A549 (cell line): ENCODE measurements around the gene TAT. TPM values are rescaled to one million over a fixed set of nuclear protein-coding genes. Genes with fewer than 3 reads are reported as not detected.

Experiments used
- ATAC-seq, 2 experiments: fragments of 200-7000 bp in 1 of 2; fragments of >200 bp in 1 of 2; cut with Nextera tagmentation in 1 of 2; cut with Tn5 transposase in 1 of 2; 3 replicates each; pipeline versions ENCODE4 v1.8.0 to v1.9.1; 2018 to 2020; ENCODE audit warnings: mild to moderate bottlenecking in 1 of 2, moderate library complexity in 1 of 2
- CTCF ChIA-PET: fragments of 300-600 bp; sonication (Branson Sonifier 250); formaldehyde crosslinking; extraction: SDS; loops from one replicate; lab custom pipeline; 2021; ENCODE audit warnings: antibody characterized with exemption, inconsistent platforms; lab: Yijun Ruan, JAX
- POLR2A ChIA-PET: fragments of 350-600 bp; formaldehyde crosslinking; extraction: SDS; loops from one replicate; lab custom pipeline; 2021; ENCODE audit warnings: antibody characterized with exemption, inconsistent platforms; lab: Yijun Ruan, JAX
- DNase-seq, 2 experiments: peaks; one replicate each; pipeline versions ENCODE4 v3.0.0 to v3.0.0-alpha.2; 2011 to 2016; ENCODE audit warnings: low read depth in 1 of 2, low spot score in 1 of 2
- FAIRE-seq: peaks from 2 replicates; lab custom pipeline; 2011; peaks lifted over from hg19 to GRCh38; lab: Jason Lieb, UNC
- H3K27ac ChIP-seq, 2 experiments: fragments of >200 bp; sonication (Bioruptor Twin); formaldehyde crosslinking; 3 replicates each; pipeline ENCODE4 v1.5.1; 2016 to 2017
- H3K4me1 ChIP-seq: fragments of >200 bp; sonication (Bioruptor Twin); formaldehyde crosslinking; 3 replicates; pipeline ENCODE4 v1.6.1; 2016
- H3K4me2 ChIP-seq: fragments of >200 bp; sonication (Bioruptor Twin); formaldehyde crosslinking; 3 replicates; pipeline ENCODE4 v1.6.1; 2016
- H3K4me3 ChIP-seq: fragments of >200 bp; sonication (Bioruptor Twin); formaldehyde crosslinking; 3 replicates; pipeline ENCODE4 v1.5.1; 2016
- H3K9me3 ChIP-seq: fragments of >200 bp; sonication (Bioruptor Twin); formaldehyde crosslinking; 3 replicates; pipeline ENCODE4 v1.6.1; 2016
- BHLHE40 ChIP-seq: IDR thresholded peaks from 2 replicates; pipeline ENCODE4 v1.6.1; 2012; ENCODE audit warnings: low read depth, low read length, inconsistent platforms
- EP300 ChIP-seq, 2 experiments: fragments of >200 bp; sonication (Bioruptor Twin); formaldehyde crosslinking; IDR thresholded peaks; 2 replicates in 1 of 2; 3 replicates in 1 of 2; pipeline ENCODE4 v1.6.1; 2016 to 2017
- FOSL2 ChIP-seq, 2 experiments: fragments of 450-650 bp in 1 of 2; fragments of >200 bp in 1 of 2; sonication (Bioruptor Twin) in 1 of 2; formaldehyde crosslinking; IDR thresholded peaks; 2 replicates each; pipeline versions ENCODE4 v1.5.0 to v1.6.1; 2016 to 2020; ENCODE audit warnings: mild to moderate bottlenecking in 1 of 2, moderate library complexity in 1 of 2
- HOXB13 ChIP-seq: fragments of 250-450 bp; sonication (Bioruptor Pico); IDR thresholded peaks from 2 replicates; pipeline ENCODE4 v1.5.0; 2020; ENCODE audit warnings: low read depth, mild to moderate bottlenecking, moderate library complexity
- JUNB ChIP-seq: fragments of >200 bp; sonication (Bioruptor Twin); formaldehyde crosslinking; IDR thresholded peaks from 2 replicates; pipeline ENCODE4 v1.6.1; 2016
- MAFK ChIP-seq: fragments of 450-650 bp; IDR thresholded peaks from 2 replicates; pipeline ENCODE4 v1.6.1; 2014; ENCODE audit not compliant: partially characterized antibody
- MAZ ChIP-seq: fragments of 150-350 bp; IDR thresholded peaks from 2 replicates; pipeline ENCODE4 v1.6.1; 2014; ENCODE audit warnings: antibody characterized with exemption, low read depth, low read length, borderline replicate concordance
- RARB ChIP-seq: fragments of 250-450 bp; sonication (Bioruptor Pico); IDR thresholded peaks from 2 replicates; pipeline ENCODE4 v1.8.0; 2021; ENCODE audit warnings: mild to moderate bottlenecking, moderate library complexity
- TFCP2L1 ChIP-seq: fragments of 250-450 bp; sonication (Bioruptor Pico); IDR thresholded peaks from 2 replicates; pipeline ENCODE4 v1.5.0; 2021; ENCODE audit warnings: mild to moderate bottlenecking
- ZNF302 ChIP-seq: fragments of 250-450 bp; sonication (Bioruptor Pico); IDR thresholded peaks from 2 replicates; pipeline ENCODE4 v1.9.0; 2021; ENCODE audit warnings: inconsistent platforms, mild to moderate bottlenecking, moderate library complexity
- WGBS: methylation state at CpG from one replicate; pipeline ENCODE4 v1.1.6; 2017; ENCODE audit errors: missing lambda C conversion rate; 5-methylcytosine and 5-hydroxymethylcytosine counted together
- polyA plus RNA-seq, 4 experiments: library from polyadenylated mRNA; depleted of rRNA in 3 of 4; stranded (reverse); fragments of >200 nt; fragmentation: RNase III in 1 of 4; extraction: RNeasy Plus Mini Kit Qiagen cat#74134 plus additional on column Dnase treatment in 1 of 4; gene quantifications; 2 replicates in 3 of 4; 3 replicates in 1 of 4; pipeline ENCODE4 v1.2.3, GENCODE V29; 2011 to 2017
- TF ChIP-seq, protein P1 (sequence below): fragments of 150-350 bp; IDR thresholded peaks from 2 replicates; pipeline ENCODE4 v1.6.1; 2014; ENCODE audit warnings: low read depth, mild to moderate bottlenecking, low read length
- TF ChIP-seq, protein P2 (sequence below): fragments of 200-600 bp; sonication (generic); IDR thresholded peaks from 2 replicates; pipeline ENCODE4 v1.6.1; 2016; ENCODE audit warnings: antibody characterized with exemption, mild to moderate bottlenecking, moderate library complexity
- TF ChIP-seq, protein P3 (sequence below): fragments of 250-450 bp; sonication (Bioruptor Pico); IDR thresholded peaks from 2 replicates; pipeline ENCODE4 v1.5.0; 2021; ENCODE audit warnings: mild to moderate bottlenecking, moderate library complexity, borderline replicate concordance

TAT gene
- polyA plus RNA-seq, 2 of the 4 experiments (the other 2 are of a cell fraction), result 0.06 to 0.30 TPM

DNA sequence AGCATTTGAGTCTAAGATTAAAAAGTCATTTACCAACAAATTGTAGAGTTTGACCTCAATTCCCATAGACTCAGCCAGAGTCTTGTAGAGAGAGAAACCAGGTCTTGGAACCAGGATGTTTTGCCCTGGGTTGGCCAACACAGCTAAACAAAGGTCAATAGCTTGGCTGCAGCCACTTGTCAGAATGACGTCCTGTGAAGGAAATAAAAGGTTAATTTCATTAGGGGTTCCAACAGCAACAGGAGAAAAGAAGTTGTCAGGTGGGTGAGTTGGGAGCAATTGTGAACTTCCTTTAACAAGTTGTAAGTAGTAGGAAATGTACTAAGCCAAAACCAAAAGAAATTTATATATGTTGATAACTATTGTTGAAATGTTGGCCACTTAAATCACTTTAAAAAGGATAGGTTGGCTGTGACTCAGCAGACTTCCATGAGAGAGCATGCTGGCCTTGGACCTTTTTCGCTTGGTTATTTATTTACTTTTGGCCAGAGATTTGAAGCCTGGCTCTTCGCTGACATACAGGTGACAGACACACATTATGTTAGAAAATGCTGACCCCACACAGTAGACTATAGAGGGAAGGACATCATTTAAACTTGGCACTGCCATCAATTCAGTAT, 4.3 kb downstream of the TAT start (continued):
- TF ChIP-seq FOSL2 (IDR thresholded peaks at IDR 0.05) (no peak), FOSL2 (CRISPR knock-in tag; IDR thresholded peaks at IDR 0.05) (0 out of 2 replicates have a peak, but pooled peaks have one; percentile 14), TFCP2L1 (no peak), RARB (no peak), MAZ (no peak), MAFK (peak; percentile 67)
- TF ChIP-seq, protein P1, sequence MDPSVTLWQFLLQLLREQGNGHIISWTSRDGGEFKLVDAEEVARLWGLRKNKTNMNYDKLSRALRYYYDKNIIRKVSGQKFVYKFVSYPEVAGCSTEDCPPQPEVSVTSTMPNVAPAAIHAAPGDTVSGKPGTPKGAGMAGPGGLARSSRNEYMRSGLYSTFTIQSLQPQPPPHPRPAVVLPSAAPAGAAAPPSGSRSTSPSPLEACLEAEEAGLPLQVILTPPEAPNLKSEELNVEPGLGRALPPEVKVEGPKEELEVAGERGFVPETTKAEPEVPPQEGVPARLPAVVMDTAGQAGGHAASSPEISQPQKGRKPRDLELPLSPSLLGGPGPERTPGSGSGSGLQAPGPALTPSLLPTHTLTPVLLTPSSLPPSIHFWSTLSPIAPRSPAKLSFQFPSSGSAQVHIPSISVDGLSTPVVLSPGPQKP, result no peak

DNA sequence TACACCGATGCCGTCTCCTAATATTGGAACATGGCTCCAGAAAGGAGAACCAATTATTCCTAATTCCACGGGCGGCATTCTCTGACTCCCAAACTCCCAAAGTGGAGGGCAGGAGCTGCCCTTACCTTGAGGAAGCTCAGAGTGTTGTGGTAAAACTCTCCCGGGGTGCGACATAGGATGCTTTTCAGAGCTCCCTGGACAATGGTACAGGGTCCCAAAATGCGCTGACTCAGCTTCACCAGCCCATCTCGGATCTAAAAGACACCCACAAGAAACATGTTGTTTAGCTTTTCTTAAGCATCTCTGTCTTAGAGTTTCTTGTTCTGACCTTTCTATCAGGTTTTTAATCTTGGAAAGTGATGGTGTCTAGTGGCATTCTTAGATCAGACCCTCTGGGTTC, 6.7 kb downstream of the TAT start:
- WGBS, result 89% methylated on average over 8 of the region's 8 CpGs
- POLR2A ChIA-PET, result no interaction called here
- Histone ChIP-seq H3K27ac (no peak overlapping the region), H3K4me1 (peaks cover 31% of the 10 kb centered on the region), H3K4me3 (no peak overlapping the region), H3K4me2 (no peak overlapping the region), H3K9me3 (no peaks in the 10 kb centered on the region)
- TF ChIP-seq, protein P2, sequence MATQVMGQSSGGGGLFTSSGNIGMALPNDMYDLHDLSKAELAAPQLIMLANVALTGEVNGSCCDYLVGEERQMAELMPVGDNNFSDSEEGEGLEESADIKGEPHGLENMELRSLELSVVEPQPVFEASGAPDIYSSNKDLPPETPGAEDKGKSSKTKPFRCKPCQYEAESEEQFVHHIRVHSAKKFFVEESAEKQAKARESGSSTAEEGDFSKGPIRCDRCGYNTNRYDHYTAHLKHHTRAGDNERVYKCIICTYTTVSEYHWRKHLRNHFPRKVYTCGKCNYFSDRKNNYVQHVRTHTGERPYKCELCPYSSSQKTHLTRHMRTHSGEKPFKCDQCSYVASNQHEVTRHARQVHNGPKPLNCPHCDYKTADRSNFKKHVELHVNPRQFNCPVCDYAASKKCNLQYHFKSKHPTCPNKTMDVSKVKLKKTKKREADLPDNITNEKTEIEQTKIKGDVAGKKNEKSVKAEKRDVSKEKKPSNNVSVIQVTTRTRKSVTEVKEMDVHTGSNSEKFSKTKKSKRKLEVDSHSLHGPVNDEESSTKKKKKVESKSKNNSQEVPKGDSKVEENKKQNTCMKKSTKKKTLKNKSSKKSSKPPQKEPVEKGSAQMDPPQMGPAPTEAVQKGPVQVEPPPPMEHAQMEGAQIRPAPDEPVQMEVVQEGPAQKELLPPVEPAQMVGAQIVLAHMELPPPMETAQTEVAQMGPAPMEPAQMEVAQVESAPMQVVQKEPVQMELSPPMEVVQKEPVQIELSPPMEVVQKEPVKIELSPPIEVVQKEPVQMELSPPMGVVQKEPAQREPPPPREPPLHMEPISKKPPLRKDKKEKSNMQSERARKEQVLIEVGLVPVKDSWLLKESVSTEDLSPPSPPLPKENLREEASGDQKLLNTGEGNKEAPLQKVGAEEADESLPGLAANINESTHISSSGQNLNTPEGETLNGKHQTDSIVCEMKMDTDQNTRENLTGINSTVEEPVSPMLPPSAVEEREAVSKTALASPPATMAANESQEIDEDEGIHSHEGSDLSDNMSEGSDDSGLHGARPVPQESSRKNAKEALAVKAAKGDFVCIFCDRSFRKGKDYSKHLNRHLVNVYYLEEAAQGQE, result no peak
- TF ChIP-seq HOXB13 (CRISPR knock-in tag) (no peak), BHLHE40 (no peak), ZNF302 (no peak), MAFK (peak; percentile 94)
- ATAC-seq, result no peak
- CTCF ChIA-PET, result interaction anchor here (1.1 to 3.6 kb wide), 3 partner anchors 24 to 41 kb away, joined by 3 to 23 read pairs (median 8); no protein-coding TSS in a partner anchor
- no peak for DNase-seq
- FAIRE-seq, result no peak

DNA sequence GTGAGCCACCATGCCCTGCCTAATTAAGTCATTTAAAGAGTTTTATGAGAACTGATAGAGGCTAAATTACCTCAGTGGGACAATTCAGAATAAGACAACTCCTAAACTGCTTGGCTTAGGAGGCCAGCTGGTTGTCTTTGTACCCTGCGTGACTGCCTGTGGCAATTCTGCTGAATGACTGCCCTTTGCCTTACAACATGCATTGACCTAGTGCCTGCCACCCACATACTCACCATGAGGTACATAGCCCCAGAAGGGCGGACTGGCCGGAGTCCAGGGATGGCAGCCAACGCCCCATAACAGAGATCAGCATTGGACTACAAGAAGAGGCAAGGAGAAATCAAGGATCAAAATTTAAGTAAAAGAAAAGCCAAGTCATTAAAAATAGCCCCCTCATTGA, 7.3 kb downstream of the TAT start:
- ATAC-seq (no peak), FAIRE-seq (no peak)
- POLR2A ChIA-PET, result no interaction called here

DNA sequence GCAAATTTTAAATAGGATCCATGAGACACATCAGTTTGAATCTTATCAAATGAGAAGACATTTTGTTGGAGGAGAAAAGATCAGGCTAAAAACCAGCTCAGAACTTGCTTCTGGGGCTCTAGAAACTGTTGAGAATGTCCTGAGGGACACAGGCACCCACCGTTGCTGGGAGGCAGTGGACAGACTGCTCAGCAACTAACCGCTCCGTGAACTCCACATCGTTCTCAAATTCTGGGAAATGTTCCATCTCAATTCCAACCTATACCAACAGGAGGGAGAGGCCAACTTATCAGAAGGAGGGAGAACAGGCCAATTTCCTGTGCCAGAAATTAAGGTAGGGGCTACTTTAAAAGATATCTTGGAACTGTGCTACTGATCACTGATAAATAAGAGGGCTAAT, 8.3 kb downstream of the TAT start:
- CTCF ChIA-PET, result interaction anchor here (2.3 to 3.6 kb wide), 2 partner anchors 40 to 42 kb away, joined by 8 to 23 read pairs; no protein-coding TSS in a partner anchor
- WGBS, result 78% methylated on average over 4 of the region's 4 CpGs
- POLR2A ChIA-PET, result no interaction called here
- H3K27ac ChIP-seq, result no peak overlapping the region
- DNase-seq, result no peak
- TF ChIP-seq, protein P3, sequence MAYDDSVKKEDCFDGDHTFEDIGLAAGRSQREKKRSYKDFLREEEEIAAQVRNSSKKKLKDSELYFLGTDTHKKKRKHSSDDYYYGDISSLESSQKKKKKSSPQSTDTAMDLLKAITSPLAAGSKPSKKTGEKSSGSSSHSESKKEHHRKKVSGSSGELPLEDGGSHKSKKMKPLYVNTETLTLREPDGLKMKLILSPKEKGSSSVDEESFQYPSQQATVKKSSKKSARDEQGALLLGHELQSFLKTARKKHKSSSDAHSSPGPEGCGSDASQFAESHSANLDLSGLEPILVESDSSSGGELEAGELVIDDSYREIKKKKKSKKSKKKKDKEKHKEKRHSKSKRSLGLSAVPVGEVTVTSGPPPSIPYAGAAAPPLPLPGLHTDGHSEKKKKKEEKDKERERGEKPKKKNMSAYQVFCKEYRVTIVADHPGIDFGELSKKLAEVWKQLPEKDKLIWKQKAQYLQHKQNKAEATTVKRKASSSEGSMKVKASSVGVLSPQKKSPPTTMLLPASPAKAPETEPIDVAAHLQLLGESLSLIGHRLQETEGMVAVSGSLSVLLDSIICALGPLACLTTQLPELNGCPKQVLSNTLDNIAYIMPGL (CRISPR knock-in tag), result no peak
- H3K9me3 ChIP-seq, result no peaks in the 10 kb centered on the region
- peaks cover 30% of the 10 kb centered on the region for H3K4me1 ChIP-seq
- H3K4me2 ChIP-seq, result no peak overlapping the region
- H3K4me3 ChIP-seq, result no peak overlapping the region
- FAIRE-seq, result no peak
- no peak for ATAC-seq

More for the DNA sequence above, 7.3 kb downstream of the TAT start:
- 81% methylated on average over 4 of the region's 4 CpGs for WGBS
- no peak overlapping the region for H3K27ac ChIP-seq
- no peak for TF ChIP-seq MAZ
- TF ChIP-seq JUNB, result no peak
- TF ChIP-seq EP300 (IDR thresholded peaks at IDR 0.05), result no peak
- TF ChIP-seq FOSL2 (IDR thresholded peaks at IDR 0.05), result no peak
- no peak for TF ChIP-seq FOSL2 (CRISPR knock-in tag; IDR thresholded peaks at IDR 0.05)
- TF ChIP-seq, all 56 proteins: peak for 0
- Histone ChIP-seq H3K4me2 (no peak overlapping the region), H3K4me1 (peaks cover 31% of the 10 kb centered on the region), H3K4me3 (no peak overlapping the region), H3K9me3 (no peaks in the 10 kb centered on the region)
- CTCF ChIA-PET, result interaction anchor here (1.1 to 3.6 kb wide), 3 partner anchors 24 to 41 kb away, joined by 3 to 23 read pairs (median 8); no protein-coding TSS in a partner anchor
- no peak for DNase-seq
